Urinary bladder (tissue), 4 donors: ENCODE results near the gene MOSMO. TPM values are rescaled to one million over a fixed set of nuclear protein-coding genes. Genes with fewer than 3 reads are reported as not detected.

Source experiments
- DNase-seq: peaks from one replicate; pipeline ENCODE4 v3.0.0-alpha.2; 2015; ENCODE audit errors: extremely low spot score
- H3K27ac ChIP-seq: one replicate; pipeline ENCODE4 v1.5.1; 2013; ENCODE audit warnings: low read depth, mild to moderate bottlenecking, moderate library complexity
- H3K36me3 ChIP-seq: one replicate; pipeline ENCODE4 v1.6.1; 2013; ENCODE audit warnings: mild to moderate bottlenecking, moderate library complexity; ENCODE audit not compliant: insufficient read depth
- H3K4me1 ChIP-seq: one replicate; pipeline ENCODE4 v1.6.1; 2013; ENCODE audit warnings: mild to moderate bottlenecking, moderate library complexity; ENCODE audit not compliant: insufficient read depth
- H3K4me3 ChIP-seq: one replicate; pipeline ENCODE4 v1.5.1; 2013; ENCODE audit warnings: low read depth, low read length
- WGBS: extraction: QIAGEN DNeasy Blood & Tissue Kit; methylation state at CpG from one replicate; pipeline ENCODE4 v1.1.7; 2013; 5-methylcytosine and 5-hydroxymethylcytosine counted together
- polyA plus RNA-seq: library from polyadenylated mRNA; stranded (reverse); fragments of 200-250 nt; gene quantifications from one replicate; pipeline ENCODE4 v1.2.3, GENCODE V29; 2013
- total RNA-seq: library from RNA; depleted of rRNA; stranded (reverse); fragments of >200 nt; gene quantifications from one replicate; pipeline ENCODE4 v1.2.3, GENCODE V29; 2014
- donor health status: healthy with polysubstance abuse.
- donor health status: healthy.

Gene MOSMO
- total and polyA plus RNA-seq, 2 donors = 15.2 to 33.2 TPM

DNA sequence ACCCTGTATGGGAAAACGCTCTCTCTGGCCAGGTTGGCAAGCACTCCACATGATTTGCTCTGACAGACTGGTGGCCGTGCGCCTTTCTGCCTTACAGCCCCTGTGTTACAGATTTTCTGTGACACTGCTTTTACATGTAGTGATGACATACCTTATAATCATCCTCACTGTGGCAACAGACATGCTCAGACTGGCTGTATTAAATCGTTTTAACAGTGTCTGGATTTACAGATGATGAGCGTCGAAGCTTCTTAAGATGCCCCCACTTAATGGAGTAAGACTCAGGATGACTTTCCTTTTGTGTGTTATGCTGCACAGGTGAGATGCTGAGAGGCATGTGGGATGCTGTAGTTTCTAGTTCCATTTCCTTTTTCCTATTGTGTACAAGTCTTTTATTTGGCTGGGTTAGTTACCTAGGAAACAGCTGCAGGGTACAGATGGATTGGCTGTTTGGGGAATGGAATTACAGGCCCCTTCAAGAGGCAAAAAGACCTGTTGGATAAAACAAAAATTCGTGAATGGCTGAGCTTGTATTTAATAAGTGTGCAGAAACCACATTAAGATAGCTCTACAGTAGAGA, 63.5 kb downstream of the MOSMO start:
- Histone ChIP-seq H3K4me3 (no peak overlapping the region), H3K36me3 (no peaks in the 10 kb centered on the region), H3K27ac (no peak overlapping the region), H3K4me1 (no peaks in the 10 kb centered on the region)
- no peak for DNase-seq
- 72% methylated on average over 7 of the region's 7 CpGs for WGBS

GRCh38 chr16:22073350-22073749, 65.4 kb downstream of the MOSMO start:
- H3K4me3 ChIP-seq = no peak overlapping the region
- DNase-seq = no peak
- H3K27ac ChIP-seq = no peak overlapping the region
- WGBS = 80% methylated on average over 3 of the region's 3 CpGs
- no peaks in the 10 kb centered on the region for H3K4me1 ChIP-seq
- H3K36me3 ChIP-seq = no peaks in the 10 kb centered on the region

DNA sequence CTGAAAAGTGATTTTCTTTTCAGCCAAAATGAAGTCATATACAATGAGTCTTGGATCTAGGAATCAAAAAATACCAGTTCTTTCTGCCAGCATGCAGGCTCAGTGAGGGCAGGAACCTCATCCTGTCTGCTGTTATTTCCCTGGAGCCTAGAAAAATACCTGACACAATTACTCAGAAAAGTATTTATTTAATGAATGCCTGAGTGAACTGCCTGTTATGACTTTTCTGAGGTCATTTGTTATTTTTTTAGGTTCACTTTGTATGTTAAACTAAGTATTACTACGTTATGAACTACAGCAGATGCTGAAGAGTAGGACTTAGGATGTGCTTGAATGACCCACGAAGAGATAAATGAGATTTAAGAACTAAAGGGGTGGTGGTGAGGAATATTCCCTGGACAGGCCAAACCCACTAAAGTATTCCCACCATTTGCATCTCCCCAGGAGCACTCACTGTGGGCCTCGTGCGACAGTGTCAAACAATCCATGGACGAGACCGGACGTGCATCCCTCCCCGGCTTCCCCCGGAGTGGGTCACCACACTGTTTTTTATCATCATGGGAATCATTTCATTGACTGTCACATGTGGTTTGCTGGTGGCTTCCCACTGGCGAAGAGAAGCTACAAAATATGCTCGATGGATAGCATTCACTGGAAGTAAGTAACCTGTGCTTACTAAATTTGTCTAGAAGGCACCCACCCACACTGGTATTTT, 67.3 kb downstream of the MOSMO start:
- Histone ChIP-seq H3K4me1 (no peaks in the 10 kb centered on the region), H3K36me3 (no peaks in the 10 kb centered on the region), H3K27ac (no peak overlapping the region), H3K4me3 (no peak overlapping the region)
- DNase-seq = no peak
- 92% methylated on average over 11 of the region's 11 CpGs for WGBS

GRCh38 chr16:22075776-22076175, 67.9 kb downstream of the MOSMO start:
- DNase-seq = no peak
- Histone ChIP-seq H3K4me1 (no peaks in the 10 kb centered on the region), H3K27ac (no peak overlapping the region), H3K36me3 (no peaks in the 10 kb centered on the region), H3K4me3 (no peak overlapping the region)
- 97% methylated on average over 1 of the region's 1 CpG for WGBS

- Histone ChIP-seq H3K4me3 (no peak overlapping the region), H3K27ac (no peak overlapping the region), H3K36me3 (no peaks in the 10 kb centered on the region), H3K4me1 (no peaks in the 10 kb centered on the region)
- no peak for DNase-seq
- 44% methylated on average over 8 of the region's 8 CpGs for WGBS
Observed at GRCh38 chr16:22077700-22078313, 69.9 kb downstream of the MOSMO start.

DNA sequence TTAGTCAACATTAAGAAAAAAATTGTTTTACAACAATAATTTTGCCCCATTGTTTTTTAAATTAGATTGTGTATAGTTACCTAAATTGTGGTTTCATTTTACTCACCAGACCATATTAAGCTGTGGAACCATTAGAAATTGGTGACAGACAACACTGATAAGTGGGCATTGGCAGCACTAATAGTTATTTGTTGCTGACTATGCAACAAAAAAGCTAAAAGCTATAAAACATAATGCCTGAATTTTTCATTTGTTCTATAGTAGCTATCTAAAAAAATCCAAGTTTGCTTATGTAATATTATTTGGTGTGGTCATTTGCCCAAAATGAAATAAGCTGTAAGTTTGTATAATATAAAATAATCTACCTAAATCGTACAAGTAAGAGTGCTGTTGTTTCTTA, 70.7 kb downstream of the MOSMO start:
- Histone ChIP-seq H3K36me3 (no peaks in the 10 kb centered on the region), H3K4me3 (no peak overlapping the region), H3K4me1 (no peaks in the 10 kb centered on the region), H3K27ac (no peak overlapping the region)
- WGBS = 67% methylated on average over 1 of the region's 1 CpG
- DNase-seq = no peak

- Histone ChIP-seq H3K4me1 (no peaks in the 10 kb centered on the region), H3K27ac (no peak overlapping the region), H3K36me3 (no peaks in the 10 kb centered on the region), H3K4me3 (no peak overlapping the region)
- no peak for DNase-seq
- 89% methylated on average over 3 of the region's 3 CpGs for WGBS
Observed at GRCh38 chr16:22081050-22081449, 73.1 kb downstream of the MOSMO start.

- H3K4me1 ChIP-seq = no peaks in the 10 kb centered on the region
- WGBS = 97% methylated on average over 1 of the region's 1 CpG
- H3K27ac ChIP-seq = no peak overlapping the region
- no peak overlapping the region for H3K4me3 ChIP-seq
- H3K36me3 ChIP-seq = no peaks in the 10 kb centered on the region
- DNase-seq = no peak
Observed at GRCh38 chr16:22086440-22086839, 78.5 kb downstream of the MOSMO start.

- no peaks in the 10 kb centered on the region for H3K4me1 ChIP-seq
- no peak overlapping the region for H3K27ac ChIP-seq
- no peak for DNase-seq
- 50% methylated on average over 1 of the region's 1 CpG for WGBS
- no peak overlapping the region for H3K4me3 ChIP-seq
- no peaks in the 10 kb centered on the region for H3K36me3 ChIP-seq
Observed at GRCh38 chr16:22088642-22089041, 80.7 kb downstream of the MOSMO start.

DNA sequence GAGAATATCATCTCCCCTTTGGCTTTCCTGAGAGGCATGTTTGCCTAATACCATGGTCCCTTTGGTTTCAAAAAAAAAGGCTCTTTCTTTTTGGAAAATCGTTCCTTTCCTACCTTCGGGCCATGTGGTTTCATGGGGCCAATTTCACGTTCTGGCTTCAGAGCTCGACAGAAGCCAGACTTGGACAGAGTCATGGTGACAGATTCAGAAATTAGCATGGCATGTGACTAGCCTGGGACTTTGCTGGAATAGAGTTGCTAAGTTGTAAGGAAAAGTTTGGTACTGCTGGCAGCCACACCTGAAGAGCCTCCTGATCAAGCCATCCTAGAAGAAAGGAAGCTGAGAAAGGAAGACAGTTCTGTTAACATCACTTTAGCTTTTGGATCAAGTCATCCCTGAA, 82.0 kb downstream of the MOSMO start:
- DNase-seq = no peak
- H3K36me3 ChIP-seq = no peaks in the 10 kb centered on the region
- 86% methylated on average over 4 of the region's 4 CpGs for WGBS
- H3K4me3 ChIP-seq = no peak overlapping the region
- no peaks in the 10 kb centered on the region for H3K4me1 ChIP-seq
- no peak overlapping the region for H3K27ac ChIP-seq

DNA sequence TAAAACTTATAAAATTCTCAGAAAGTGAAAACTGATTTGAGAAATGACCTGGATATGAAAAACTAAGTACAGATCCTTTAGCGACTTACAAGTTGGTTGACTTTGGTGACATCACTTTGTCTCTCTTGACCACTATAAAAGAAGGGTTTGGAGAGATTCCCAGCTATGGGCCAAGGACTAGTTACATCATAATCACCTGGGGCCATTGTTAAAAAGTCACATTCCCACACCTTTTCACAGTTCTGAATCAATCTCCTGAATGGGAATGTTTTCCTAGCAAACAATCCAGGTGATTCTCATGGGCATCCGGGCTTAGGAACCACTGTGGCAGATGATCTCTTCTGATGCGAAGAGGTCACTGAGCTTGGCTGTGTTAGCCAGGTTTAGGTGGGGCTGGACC, 83.8 kb downstream of the MOSMO start:
- Histone ChIP-seq H3K4me3 (no peak overlapping the region), H3K36me3 (no peaks in the 10 kb centered on the region), H3K4me1 (no peaks in the 10 kb centered on the region), H3K27ac (no peak overlapping the region)
- DNase-seq = no peak
- 92% methylated on average over 3 of the region's 3 CpGs for WGBS

DNA sequence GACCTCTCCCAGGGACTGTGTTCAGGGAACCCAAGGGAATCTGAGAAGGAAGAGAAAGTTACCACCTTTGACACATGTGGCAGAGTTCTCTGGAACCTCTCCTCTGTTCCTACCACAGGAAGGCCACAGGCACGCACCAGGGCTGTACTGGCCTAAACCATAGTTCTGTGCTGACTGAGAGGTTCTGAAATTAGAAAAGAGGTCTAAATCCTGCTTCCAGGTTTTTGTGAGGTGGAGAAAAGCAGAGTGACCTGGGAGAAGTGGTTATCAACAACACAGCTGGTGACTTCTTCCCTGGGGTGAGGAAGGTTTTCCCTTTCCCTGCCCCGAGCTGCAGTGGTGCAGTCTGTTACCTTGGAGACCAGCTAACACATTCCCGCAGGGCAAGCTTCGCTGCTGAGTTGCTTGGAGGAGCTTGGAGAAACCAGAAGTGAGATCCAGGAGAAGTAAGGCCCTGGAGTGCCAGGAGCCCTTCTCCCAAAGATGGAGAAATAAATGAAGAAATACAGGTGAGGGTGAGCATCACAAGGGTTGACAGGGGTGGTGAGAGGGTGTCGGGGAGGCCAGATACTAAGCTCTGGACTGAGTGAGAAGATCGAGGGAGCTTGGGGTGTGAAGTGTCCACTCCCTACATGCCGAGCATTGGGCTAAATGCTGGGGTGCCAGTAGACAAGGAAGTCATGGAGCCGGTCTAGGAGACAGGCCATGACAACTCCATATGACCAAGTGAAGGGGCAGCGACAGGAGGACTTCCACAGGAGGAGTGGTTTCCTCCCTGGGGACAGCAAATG, 84.4 kb downstream of the MOSMO start, which contains the start of gene VWA3A:
TSS of gene VWA3A (plus strand) at position 399 of the 791 bp plus-strand sequence. CDS start at position 496, 97 bp downstream.
- DNase-seq = no peak
- Histone ChIP-seq H3K4me1 (no peaks in the 10 kb centered on the region), H3K36me3 (no peaks in the 10 kb centered on the region), H3K4me3 (no peak within 1 kb of the TSS), H3K27ac (no peak within 1 kb of the TSS)
- WGBS = 40% methylated on average over 9 of the region's 9 CpGs

DNA sequence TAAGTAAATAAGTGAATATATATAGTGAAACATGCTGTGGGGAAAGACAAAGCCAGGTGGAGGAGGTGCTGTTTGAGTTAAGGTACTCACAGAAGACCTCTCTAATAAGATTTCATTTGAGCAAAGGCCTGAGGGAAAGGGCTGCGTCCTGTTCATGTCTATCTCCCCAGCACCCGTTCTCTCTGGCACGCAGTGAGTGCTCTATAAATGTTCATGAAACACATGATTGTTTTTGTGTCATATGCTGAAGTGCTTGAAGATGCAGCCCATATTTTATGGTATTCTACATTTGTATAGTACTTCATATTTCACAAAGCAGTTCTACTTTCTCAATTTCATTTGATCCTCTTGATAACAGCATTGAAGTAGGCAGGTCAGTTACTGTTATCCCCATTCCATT, 85.4 kb downstream of the MOSMO start:
- 80% methylated on average over 3 of the region's 3 CpGs for WGBS
- no peaks in the 10 kb centered on the region for H3K4me1 ChIP-seq
- H3K4me3 ChIP-seq = no peak overlapping the region
- H3K36me3 ChIP-seq = no peaks in the 10 kb centered on the region
- no peak for DNase-seq
- no peak overlapping the region for H3K27ac ChIP-seq
